ENCODE data around the gene C5orf24.

GRCh38 chr5:134873494-134873893 lies 27.7 kb downstream of the C5orf24 start:
- no peak for TF ChIP-seq POLR2A (IDR thresholded peaks at IDR 0.05)
- TF ChIP-seq, protein P1, sequence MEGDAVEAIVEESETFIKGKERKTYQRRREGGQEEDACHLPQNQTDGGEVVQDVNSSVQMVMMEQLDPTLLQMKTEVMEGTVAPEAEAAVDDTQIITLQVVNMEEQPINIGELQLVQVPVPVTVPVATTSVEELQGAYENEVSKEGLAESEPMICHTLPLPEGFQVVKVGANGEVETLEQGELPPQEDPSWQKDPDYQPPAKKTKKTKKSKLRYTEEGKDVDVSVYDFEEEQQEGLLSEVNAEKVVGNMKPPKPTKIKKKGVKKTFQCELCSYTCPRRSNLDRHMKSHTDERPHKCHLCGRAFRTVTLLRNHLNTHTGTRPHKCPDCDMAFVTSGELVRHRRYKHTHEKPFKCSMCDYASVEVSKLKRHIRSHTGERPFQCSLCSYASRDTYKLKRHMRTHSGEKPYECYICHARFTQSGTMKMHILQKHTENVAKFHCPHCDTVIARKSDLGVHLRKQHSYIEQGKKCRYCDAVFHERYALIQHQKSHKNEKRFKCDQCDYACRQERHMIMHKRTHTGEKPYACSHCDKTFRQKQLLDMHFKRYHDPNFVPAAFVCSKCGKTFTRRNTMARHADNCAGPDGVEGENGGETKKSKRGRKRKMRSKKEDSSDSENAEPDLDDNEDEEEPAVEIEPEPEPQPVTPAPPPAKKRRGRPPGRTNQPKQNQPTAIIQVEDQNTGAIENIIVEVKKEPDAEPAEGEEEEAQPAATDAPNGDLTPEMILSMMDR (IDR thresholded peaks at IDR 0.05) = no peak

Measured in uterus (tissue), 2 donors.